HCT116 (cell line): ENCODE data around the gene IL10RB.

Experiments used
- CTCF ChIP-seq, 3 experiments: fragments of 200-600 bp in 1 of 3; sonication (generic) in 1 of 3; IDR thresholded peaks in 2 of 3; conservative IDR thresholded peaks in 1 of 3; 2 replicates each; pipeline ENCODE4 v1.5.1; 2012 to 2017; ENCODE audit warnings: low read depth in 2 of 3, low read length in 2 of 3, antibody characterized with exemption in 1 of 3, borderline replicate concordance in 1 of 3, control low read depth in 1 of 3, mild to moderate bottlenecking in 1 of 3, mixed read lengths in 1 of 3, mixed run types in 1 of 3, moderate library complexity in 1 of 3; ENCODE audit not compliant: insufficient read depth in 1 of 3
- SP1 ChIP-seq: IDR thresholded peaks from 2 replicates; pipeline ENCODE4 v1.6.1; 2012; ENCODE audit warnings: low read depth
- TF ChIP-seq, protein P1 (sequence below): IDR thresholded peaks from 2 replicates; pipeline ENCODE4 v1.6.1; 2012; ENCODE audit warnings: low read depth

DNA sequence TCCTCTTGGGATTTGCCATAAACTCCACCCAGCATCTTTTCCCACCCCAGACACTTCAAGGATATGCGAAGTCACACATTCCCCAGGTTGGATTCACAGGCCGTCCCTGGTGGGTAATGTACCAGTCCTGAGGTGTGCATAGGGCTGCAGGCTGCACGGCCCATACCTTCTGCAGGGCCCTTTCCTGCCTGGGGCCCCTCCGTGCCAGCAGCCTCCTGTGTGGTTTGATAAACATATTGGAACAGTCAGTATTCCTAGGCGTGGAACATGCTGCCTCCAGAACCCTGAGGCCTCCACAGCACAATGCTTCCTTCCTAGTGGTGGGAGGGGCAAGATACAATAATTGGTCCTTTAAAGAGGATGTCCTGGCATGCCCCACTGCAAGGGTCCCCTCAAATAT is 26.6 kb downstream of the IL10RB start:
- TF ChIP-seq CTCF (IDR thresholded peaks at IDR 0.05 in 2 of 3, conservative IDR thresholded peaks at IDR 0.05 in 1 of 3; ENCODE audit: borderline replicate concordance in 1 of 3, insufficient read depth in 1 of 3, low read depth in 2 of 3, low read length in 2 of 3) (no peak), SP1 (no peak)
- TF ChIP-seq, protein P1, sequence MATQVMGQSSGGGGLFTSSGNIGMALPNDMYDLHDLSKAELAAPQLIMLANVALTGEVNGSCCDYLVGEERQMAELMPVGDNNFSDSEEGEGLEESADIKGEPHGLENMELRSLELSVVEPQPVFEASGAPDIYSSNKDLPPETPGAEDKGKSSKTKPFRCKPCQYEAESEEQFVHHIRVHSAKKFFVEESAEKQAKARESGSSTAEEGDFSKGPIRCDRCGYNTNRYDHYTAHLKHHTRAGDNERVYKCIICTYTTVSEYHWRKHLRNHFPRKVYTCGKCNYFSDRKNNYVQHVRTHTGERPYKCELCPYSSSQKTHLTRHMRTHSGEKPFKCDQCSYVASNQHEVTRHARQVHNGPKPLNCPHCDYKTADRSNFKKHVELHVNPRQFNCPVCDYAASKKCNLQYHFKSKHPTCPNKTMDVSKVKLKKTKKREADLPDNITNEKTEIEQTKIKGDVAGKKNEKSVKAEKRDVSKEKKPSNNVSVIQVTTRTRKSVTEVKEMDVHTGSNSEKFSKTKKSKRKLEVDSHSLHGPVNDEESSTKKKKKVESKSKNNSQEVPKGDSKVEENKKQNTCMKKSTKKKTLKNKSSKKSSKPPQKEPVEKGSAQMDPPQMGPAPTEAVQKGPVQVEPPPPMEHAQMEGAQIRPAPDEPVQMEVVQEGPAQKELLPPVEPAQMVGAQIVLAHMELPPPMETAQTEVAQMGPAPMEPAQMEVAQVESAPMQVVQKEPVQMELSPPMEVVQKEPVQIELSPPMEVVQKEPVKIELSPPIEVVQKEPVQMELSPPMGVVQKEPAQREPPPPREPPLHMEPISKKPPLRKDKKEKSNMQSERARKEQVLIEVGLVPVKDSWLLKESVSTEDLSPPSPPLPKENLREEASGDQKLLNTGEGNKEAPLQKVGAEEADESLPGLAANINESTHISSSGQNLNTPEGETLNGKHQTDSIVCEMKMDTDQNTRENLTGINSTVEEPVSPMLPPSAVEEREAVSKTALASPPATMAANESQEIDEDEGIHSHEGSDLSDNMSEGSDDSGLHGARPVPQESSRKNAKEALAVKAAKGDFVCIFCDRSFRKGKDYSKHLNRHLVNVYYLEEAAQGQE, result no peak
